HG02678 (cell line): ENCODE results near the gene TRHDE.
"Not testable (repeated sequence)": the region's sequence is repeated elsewhere in the genome, so short reads cannot be mapped to it uniquely, and the experiment has no call there.

Source experiments
- ATAC-seq: cut with Tn5 transposase; IDR thresholded peaks from one replicate; pipeline ENCODE4 v1.9.1; 2021; ENCODE audit warnings: mild to moderate bottlenecking, moderate library complexity; ENCODE audit not compliant: unreplicated experiment

Gene TRHDE

DNA sequence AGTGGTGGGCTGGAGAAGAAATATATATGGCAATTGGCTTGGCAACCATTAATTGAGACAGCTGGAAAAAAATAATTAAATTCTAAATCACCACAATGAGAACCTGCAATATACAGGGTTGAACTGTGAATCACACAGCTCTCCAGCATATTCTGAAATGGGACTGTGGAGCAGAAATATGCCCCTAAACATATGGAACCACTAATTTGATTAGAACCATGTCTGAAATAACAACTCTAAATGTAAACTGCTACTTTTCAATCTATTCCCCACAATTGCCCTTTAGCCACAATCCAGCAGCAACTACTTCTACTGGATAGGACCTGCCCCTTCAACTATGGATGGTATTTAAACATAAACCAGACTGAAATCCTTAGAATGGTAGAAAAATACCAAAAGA lies 330.4 kb downstream of the TRHDE start:
- no peak for ATAC-seq

DNA sequence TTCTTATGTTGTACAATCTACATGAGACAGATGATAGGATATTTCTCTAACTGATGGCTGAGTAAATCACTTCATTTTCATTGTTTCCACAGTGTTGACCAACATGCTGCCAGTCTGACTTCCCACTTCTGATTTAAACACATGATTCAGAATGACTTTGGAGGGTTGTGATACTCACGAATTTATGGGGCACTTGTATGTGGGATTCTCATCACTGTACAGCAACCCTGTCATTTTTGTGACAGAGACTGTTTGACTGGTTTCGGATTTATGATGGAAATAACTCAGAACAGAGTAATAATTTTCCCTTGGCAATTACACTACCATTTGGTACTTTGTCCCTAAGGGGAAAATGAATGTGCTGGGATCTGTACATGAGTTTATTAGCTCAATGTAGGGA lies 333.8 kb downstream of the TRHDE start:
- ATAC-seq = no peak

DNA sequence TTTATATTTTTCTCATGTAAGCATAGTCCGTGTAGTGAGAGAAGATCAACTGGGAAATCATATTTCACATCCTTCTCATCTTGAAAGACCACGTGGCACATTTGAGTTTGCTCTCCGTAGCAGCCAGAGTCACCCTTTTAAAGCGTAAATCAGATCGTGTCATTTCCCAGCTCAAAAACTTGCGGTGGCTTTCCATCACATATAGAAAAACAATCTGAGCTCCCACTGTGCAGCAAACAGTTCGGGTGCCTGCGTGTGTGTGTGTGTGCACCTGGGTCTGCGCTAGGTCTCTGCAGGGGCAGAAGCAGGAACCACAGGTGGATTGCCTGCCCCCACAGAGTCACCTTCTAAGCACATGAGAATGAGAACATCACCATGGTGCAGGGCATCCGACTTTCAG lies 338.2 kb downstream of the TRHDE start:
- ATAC-seq = no peak

DNA sequence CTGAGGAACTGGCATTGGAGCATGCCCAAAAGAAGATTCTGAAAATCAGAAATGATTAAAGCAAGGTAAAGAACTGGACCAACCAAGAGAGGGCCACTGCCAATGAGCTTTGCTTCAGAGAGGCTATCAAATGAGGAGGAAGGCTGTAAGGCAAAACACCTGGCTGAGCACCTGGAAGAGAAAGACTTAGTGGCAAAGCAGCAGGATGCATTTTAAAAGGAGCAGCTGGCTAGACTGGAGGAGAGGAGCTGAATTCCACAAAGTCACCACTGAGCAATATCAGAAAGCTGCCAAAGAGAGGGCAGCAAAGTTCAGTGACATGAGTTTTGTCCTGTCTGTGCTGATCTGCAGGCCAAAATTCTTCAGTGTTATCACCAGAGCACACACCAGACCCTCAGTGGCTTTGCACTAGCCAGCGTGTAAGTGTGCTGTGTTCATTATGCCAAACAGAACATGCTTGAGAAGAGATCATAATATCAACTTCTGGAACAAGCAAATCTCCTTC lies 338.7 kb downstream of the TRHDE start:
- ATAC-seq = no peak

DNA sequence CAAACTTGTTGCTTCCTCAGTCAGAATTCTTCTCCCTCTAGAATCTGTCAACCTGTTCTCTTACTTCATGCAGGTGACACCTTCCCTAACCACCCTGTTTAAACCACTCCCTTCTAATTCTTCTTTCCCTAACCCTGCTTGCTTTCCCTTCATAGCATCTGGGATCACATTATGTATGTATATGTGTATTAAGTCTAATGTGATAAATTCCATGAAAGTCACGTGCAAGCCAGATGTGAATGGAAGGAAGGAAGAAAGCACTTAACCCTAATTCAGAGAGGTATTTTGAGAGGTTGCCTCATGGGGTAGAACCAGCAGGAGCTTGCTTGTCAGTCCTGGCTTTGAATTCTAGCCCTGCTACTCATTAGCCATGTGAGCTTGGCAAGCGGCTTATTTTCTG lies 340.0 kb downstream of the TRHDE start:
- no peak for ATAC-seq

DNA sequence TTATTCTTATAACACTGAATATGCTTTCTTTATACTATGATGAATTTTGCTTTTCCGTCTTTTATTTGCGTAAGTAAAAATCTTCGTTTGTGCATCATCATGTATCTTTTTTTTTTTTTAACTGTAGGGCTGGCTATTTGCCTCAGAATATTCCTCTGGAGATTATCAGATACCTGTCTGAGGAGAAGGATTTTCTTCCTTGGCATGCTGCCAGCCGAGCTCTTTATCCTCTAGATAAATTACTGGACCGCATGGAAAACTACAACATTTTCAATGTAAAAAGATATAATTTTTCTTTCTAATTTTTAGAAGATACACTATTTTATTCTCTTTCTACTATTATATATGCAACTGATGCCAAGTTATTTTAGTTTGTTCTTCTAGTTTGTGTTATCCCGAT lies 346.6 kb downstream of the TRHDE start:
- ATAC-seq = no peak

DNA sequence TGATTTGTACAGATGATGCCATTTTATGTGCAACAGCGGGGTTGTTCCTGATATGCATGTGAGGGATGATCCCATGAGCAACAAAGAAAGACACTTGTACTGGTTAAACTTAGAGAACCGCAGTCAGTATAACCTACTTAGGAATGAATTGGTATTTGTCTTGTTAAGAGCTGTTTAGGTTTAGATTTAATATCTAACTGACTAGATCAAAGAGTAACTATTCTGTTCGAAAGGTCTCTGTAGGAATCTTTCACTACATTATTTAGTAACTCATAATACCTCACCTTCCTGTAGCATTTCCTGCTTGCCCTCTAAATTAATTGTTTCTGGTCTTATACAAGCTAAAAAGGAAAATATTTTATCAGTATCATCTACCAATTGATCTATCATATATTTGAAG lies 350.4 kb downstream of the TRHDE start:
- peak; percentile 50 for ATAC-seq

DNA sequence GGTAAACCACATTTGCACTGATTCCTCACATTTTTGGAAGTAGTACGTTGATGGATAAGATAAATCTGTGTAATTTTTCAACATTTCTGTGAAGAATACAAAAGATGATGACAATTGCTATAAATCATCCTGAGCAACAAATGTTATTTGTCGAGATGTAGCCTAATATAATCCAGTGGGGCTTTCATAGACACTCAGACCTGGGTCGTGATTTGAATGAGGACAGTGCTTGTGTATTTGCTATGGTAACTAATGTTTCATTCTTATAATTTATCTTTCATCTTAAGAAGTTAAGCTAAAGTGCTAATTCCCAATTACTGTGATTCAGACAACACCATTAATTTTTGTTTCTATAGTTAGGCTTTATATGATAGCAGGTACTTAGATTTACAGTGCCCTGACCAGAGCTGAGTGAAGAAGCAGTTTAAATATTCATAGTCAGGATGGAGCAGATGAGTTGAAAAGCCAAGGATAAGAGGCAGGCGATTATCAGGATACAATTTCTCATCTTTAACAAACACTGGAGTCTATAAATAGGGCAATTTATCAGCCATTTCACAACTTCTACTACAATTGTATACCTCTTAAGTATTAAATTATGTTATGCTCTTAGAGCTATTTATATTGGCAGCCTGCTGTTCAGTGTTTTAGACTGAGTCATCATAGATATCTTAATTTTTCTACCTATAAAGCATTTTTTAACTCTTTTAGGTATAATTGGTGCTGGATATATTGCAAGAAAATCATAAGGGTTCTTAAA lies 359.9 kb downstream of the TRHDE start:
- ATAC-seq = no peak

DNA sequence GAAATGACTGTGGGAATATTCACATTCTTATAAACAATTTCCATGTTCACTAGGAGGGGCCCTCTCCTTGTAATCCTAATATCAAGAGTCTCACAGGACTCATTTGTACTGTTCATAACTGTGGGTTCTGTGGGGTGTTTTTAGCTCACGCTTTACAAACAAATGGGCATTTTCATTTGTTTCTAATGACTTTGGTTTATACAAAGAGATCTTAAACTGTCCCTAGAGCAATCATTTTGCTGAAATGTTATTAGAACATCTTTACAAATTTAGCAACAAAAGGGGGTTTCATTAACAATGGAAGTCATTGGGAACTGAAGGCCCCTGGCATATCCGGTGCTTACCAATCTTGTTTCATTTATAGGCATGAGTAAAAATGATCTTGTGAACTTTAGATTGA lies 370.5 kb downstream of the TRHDE start:
- ATAC-seq = no peak

DNA sequence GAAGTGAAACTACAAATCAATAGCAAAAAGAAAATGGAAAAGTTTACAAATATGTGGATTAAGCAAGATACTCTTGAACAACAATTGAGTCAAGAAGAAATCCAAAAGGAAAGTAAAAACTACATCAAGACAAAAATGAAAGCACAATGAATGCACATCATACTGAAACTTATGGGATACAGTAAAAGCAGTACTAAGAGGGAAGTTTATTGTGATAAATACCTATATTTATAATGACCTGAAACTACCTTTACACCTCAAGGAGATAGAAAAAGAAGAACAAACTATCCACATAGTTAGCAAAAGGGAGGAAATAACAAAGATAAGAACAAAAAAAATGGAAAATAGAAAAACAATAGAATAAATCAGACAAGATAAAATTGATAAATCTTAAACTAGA lies 375.0 kb downstream of the TRHDE start:
- no peak for ATAC-seq

DNA sequence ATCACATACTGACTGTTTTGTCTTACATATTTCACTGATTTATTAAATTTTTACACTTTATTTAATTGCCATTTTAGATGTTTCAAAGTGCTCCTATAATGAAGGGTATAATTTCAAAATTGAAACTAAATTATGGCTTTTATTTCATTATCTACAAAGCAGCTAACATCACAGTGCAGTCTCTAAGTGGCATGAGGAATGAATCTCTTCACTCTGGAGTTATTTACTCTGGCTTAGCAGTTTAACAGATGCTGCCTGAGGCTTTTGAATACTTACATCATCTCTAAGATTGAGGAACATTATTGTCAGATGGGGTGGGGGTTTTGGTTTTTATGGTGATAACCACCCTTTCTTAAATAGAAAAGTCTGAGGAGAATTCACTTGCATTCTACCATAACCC lies 386.4 kb downstream of the TRHDE start:
- no peak for ATAC-seq

DNA sequence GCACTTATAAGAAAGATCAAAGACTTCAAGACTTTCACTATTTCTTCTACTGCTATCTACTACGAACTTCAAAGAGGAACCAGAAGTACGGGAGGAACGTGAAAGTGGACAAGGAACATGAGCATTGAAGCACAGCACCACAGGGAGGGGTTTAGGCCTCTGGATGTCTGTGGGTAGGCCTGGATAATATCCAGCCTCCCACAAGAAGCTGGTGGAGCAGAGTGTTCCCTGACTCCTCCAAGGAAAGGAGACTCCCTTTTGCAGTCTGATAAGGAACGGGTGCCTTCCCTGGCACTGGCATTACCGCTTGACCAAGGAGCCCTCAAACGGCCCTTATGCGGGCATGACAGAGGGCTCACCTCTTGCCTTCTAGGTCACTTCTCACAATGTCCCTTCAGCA lies 388.0 kb downstream of the TRHDE start:
- ATAC-seq = not testable (repeated sequence)

DNA sequence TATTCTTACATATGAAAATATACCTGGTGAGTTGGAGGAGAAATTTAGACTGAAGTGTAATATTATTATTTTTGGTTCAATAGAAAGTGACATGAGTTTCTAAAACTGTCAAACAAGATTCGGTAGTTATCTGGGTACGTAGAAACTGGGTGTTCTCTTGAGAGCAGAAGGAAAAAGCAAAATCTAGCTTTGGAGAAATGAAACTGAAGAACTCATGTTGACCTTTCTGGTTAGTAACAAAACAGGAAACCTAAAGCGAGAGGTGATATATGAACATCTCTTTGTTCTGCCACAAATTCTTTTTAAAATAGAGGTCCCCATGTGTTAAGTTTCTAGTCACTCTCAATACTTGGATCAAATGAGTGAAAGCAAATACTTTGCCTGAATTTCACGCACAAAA lies 401.7 kb downstream of the TRHDE start:
- peak; percentile 80 for ATAC-seq

DNA sequence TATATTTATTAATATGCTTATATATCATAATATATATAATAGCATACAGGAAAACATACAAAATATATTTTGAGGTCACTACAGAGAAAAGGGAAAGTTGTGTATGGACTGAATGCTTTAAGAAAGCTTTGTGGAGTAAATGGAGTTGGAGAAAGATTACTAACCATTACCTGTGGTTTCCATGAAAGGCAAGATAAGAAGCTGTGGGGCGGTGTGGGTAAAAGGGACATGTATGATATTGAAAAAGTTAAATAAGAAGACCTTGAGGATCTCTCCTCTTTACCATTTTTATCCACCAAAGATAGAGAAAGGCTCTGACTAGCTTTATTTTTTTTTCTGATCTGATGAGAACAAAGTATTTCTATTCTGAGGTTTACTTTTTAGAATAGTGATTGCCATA lies 404.4 kb downstream of the TRHDE start:
- ATAC-seq = no peak

DNA sequence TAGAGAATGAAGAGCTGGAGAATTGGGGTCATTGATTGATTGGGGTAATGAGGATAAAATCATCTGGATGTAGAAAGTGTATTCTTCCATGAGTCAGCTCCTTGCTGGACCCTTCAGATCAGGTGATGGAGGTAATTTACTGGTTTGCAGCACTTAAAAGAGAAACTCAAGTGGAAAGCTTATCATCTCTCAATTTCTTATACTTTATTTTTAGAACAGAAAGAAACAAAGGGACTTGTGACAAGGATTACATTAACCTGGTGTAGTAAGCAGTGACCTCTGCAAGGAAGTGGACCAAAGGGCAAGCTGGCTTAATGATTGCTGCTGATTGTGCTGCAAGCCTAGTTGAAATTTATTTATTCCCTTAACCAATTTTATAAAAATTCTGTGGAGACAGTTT lies 405.0 kb downstream of the TRHDE start:
- ATAC-seq = no peak

DNA sequence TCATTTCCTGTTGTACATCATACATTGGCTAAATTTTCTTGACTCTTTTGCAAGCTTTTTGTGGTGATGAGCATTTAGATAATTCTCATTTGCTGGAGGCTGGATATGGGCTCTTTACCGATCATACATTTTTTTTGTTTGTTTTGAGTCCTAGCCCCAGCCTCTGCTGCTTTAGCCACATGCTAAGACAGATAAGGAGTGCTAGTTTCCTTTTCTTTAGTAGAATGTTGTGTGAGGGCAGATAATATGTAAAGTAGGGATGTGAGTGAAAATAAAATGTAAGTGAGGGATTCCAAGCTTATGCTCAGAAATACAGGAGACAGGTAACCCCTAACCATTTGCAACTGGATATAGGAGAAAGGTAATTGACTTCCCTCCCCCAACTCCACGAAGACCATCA lies 405.7 kb downstream of the TRHDE start:
- no peak for ATAC-seq

DNA sequence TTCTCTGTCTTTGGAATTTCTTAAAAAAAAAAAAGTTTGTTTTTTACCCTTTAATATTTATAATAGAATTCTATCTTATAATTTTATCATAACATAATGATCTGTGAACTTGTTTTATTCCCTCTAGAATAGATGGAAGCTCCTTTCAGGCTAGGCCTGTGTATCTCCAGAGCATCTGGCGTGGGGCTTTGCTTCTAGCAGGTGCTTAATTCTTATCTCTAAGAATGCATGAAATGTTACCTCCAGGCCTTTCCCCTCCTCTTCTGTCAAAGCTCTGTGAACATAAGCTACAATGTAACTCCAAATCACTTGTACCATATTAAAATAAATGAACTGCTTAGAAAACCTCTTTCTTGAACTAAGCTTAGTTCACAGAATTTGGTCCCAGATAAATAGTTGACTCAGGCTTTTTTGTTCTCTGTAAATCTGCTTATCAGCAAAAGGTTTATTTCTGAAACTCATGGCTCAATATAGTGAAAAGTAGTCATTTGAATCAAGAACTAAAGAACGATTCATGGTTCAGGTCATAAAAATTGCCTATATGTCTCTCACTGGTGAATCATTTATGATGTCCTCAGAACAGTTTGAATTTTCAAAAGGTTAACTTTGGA lies 407.1 kb downstream of the TRHDE start:
- no peak for ATAC-seq

DNA sequence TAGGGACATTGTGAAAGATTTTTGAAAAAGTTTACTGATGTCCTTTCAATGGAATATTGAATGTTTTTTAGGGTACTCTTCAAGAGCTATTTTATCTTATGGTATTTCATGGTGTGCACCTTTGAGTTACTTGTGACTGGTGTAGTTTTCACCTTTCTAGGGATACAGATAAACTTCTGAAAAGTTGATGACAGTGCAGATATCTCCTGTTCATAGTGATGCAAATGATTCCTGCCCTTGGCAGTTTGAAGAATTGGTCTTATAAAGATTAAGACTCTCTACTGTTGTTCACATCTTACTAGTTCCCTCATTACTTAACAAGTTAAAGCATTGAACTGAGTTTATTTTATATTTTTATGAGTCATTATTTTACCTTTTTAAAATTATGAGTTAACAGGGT lies 408.9 kb downstream of the TRHDE start:
- no peak for ATAC-seq

DNA sequence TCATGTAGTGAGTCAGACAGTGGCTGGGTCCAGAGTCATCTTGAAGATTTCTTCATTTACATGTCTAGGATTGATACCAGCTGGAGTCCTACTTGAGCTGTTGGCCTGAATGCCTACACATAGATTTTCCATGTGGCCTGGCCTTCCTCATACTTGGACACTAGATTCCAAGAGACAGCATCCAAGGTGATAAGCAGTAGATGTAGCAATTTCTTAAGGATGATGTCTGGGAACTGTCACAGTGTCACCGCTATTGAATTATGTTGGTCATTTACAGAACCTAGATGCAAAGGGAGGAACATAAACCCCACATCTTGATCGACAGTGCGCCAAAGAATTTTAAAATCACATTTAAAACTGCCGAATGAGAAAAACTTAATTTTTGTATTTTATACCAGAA lies 412.3 kb downstream of the TRHDE start:
- no peak for ATAC-seq

DNA sequence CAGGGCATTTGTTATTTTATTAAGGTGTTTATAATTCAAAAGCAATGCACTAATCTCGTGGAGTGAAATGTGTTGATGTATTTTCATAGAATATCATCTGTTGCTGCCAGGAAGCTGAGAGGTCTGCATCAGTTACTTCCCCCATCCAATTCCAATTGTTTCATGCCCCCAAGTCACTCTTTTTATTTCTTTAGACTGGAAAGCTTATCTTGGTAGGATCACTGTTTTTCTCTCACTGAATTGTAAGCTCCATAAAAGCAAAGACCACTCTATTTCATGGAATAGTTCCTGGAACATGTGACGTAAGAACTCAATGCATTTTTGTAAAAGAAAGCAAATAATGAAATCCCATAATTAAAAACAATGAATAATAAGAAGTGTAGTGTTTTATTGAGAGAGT lies 420.2 kb downstream of the TRHDE start:
- no peak for ATAC-seq

DNA sequence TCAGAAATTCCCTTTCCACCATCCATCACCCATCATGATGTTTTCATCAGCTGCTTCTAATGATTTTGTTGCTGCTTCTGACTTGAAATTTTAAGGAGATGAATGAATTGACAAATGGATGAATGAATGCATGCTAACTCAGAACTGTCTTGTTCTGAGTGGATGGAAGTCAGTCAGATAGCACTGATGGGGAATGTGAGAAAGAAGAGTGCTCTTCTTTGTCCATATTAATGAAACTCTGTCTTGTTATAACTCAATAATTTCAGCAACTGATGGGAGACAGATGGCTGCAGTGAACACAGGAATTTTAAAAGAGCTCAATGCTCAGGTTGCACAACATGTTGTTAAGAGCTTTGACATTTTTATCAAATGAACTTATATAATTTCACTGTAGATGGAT lies 422.0 kb downstream of the TRHDE start:
- ATAC-seq = no peak

DNA sequence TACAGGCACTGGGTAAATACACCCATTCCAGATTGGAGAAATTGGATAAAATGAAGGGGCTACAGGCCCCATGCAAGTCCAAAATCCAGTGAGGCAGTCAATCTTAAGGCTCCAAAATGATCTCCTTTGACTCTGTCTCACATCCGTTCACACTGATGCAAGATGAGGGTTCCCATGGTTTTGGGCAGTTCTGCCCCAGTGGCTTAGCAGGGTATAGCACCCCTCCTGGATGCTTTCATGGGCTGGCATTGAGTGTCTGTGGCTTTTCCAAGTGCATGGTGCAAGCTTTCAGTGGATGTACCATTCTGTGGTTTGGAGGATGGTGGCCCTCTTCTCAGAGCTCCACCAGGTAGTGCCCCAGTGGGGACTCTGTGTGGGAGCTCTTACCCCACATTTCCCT lies 427.2 kb downstream of the TRHDE start:
- ATAC-seq = no peak

DNA sequence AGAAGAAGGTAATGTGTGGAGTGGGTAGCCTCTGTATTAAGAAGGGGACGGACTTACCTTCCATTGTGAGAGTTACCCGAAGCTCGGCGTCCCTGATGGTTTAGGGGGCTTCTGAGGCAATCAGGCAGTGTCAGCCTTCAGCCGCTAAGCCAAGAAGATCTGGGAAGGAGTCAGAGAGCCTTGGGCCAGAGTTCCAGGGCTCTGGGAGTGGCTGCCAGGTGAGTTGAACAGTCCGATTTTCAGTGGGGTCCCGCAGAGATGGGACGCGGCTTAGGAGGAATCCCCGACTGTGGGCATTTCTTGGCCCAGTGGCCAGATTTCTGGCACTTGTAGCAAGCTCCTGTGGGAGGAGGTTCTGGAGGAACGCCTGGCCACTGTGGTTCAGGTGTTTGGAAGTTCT lies 439.9 kb downstream of the TRHDE start:
- not testable (repeated sequence) for ATAC-seq
